Osteoblast (primary cell): ENCODE results near the gene MSH3. TPM values are rescaled to one million over a fixed set of nuclear protein-coding genes. Genes with fewer than 3 reads are reported as not detected.

Experiments used
- DNase-seq: peaks from one replicate; pipeline ENCODE4 v3.0.0; 2011; ENCODE audit warnings: low spot score, mixed read lengths; ENCODE audit not compliant: insufficient read length; ENCODE audit errors: missing footprints
- H2AFZ ChIP-seq: 2 replicates; pipeline ENCODE4 v1.6.0; 2011; ENCODE audit warnings: mild to moderate bottlenecking, low read length
- H3K27ac ChIP-seq: 2 replicates; pipeline ENCODE4 v1.5.1; 2011; ENCODE audit warnings: mild to moderate bottlenecking, low read depth, low read length, moderate library complexity
- H3K27me3 ChIP-seq: 2 replicates; pipeline ENCODE4 v1.6.0; 2012; ENCODE audit warnings: mild to moderate bottlenecking, control low read depth, inconsistent platforms, low read length, moderate library complexity; ENCODE audit not compliant: insufficient read depth
- H3K36me3 ChIP-seq: 2 replicates; pipeline ENCODE4 v1.5.1; 2011; ENCODE audit warnings: mild to moderate bottlenecking, low read length, control low read depth, moderate library complexity; ENCODE audit not compliant: insufficient read depth
- H3K4me1 ChIP-seq: 2 replicates; pipeline ENCODE4 v1.5.1; 2011; ENCODE audit warnings: mild to moderate bottlenecking, low read length, control low read depth, moderate library complexity; ENCODE audit not compliant: insufficient read depth
- H3K4me2 ChIP-seq: 2 replicates; pipeline ENCODE4 v1.6.0; 2011; ENCODE audit warnings: mild to moderate bottlenecking, low read length; ENCODE audit not compliant: insufficient read depth
- H3K4me3 ChIP-seq: fragments of 200-600 bp; sonication (generic); 3 replicates; pipeline ENCODE4 v1.5.1; 2012; ENCODE audit warnings: mild to moderate bottlenecking, low read length, inconsistent platforms; ENCODE audit not compliant: insufficient read depth
- H3K79me2 ChIP-seq: 2 replicates; pipeline ENCODE4 v1.6.0; 2012; ENCODE audit warnings: mild to moderate bottlenecking, low read length, control low read depth, inconsistent platforms; ENCODE audit not compliant: insufficient read depth
- H3K9me3 ChIP-seq: 2 replicates; pipeline ENCODE4 v1.5.1; 2011; ENCODE audit warnings: low read depth, low read length, control low read depth
- H4K20me1 ChIP-seq: 2 replicates; pipeline ENCODE4 v1.6.0; 2012; ENCODE audit warnings: mild to moderate bottlenecking, low read length, control low read depth; ENCODE audit not compliant: insufficient read depth
- total RNA-seq: library from RNA; depleted of rRNA; stranded (reverse); fragments of >200 nt; gene quantifications from 2 replicates; pipeline ENCODE4 v1.2.3, GENCODE V29; 2012
- TF ChIP-seq, protein P1 (sequence below): IDR thresholded peaks from 2 replicates; pipeline ENCODE4 v1.5.1; 2011; ENCODE audit warnings: mild to moderate bottlenecking, low read depth, low read length, moderate library complexity; ENCODE audit errors: extremely low read depth

The MSH3 gene
- total RNA-seq, 1 donor = 21.7 TPM

DNA sequence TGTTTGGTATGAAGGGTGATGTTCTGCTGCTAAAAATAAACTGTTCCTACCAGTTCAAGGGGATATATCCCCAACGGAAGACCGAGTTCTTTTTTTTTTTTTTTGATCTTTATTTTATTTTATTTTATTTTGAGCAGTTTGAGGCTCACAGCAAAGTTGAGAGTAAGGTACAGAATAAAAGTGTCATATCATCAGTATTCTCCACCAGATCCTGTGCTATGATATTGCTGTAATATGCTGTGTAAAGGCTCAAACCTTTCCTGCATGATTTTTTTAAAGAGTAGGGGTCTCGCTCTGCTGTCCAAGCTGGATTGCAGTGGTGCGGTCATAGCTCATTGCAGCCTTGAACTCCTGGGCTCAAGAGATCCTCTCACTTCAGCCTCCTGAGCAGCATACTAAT, 35.2 kb downstream of the MSH3 start:
- H3K36me3 ChIP-seq = no peaks in the 10 kb centered on the region
- H3K79me2 ChIP-seq = peaks cover 8% of the 10 kb centered on the region
- DNase-seq = no peak
- TF ChIP-seq, protein P1, sequence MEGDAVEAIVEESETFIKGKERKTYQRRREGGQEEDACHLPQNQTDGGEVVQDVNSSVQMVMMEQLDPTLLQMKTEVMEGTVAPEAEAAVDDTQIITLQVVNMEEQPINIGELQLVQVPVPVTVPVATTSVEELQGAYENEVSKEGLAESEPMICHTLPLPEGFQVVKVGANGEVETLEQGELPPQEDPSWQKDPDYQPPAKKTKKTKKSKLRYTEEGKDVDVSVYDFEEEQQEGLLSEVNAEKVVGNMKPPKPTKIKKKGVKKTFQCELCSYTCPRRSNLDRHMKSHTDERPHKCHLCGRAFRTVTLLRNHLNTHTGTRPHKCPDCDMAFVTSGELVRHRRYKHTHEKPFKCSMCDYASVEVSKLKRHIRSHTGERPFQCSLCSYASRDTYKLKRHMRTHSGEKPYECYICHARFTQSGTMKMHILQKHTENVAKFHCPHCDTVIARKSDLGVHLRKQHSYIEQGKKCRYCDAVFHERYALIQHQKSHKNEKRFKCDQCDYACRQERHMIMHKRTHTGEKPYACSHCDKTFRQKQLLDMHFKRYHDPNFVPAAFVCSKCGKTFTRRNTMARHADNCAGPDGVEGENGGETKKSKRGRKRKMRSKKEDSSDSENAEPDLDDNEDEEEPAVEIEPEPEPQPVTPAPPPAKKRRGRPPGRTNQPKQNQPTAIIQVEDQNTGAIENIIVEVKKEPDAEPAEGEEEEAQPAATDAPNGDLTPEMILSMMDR = no peak
- H4K20me1 ChIP-seq = no peaks in the 10 kb centered on the region
- H3K9me3 ChIP-seq = no peaks in the 10 kb centered on the region
- no peaks in the 10 kb centered on the region for H3K4me1 ChIP-seq
- no peak overlapping the region for H3K4me2 ChIP-seq
- no peak overlapping the region for H3K4me3 ChIP-seq
- H3K27me3 ChIP-seq = no peaks in the 10 kb centered on the region
- no peak overlapping the region for H3K27ac ChIP-seq
- H2AFZ ChIP-seq = no peak overlapping the region

DNA sequence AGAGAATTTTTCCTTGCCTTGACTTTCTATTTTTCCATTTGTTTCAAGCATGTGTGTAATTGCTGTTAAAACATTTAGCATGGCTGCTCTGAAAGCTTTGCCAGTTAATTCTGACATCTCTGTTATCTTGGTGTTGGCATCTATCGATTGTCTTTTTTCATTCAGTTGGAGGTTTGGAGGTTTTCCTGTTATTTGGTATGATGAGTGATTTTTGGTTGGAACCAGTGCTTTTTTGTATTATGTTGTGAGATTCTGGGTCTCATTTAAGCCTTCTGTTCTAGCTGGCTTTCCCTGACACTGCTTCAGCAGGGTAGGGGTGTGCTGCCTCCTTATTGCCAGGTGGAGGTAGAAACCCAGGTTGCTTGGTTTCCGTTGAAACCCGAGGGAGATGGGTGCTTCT, 41.2 kb downstream of the MSH3 start:
- Histone ChIP-seq H2AFZ (no peak overlapping the region), H3K36me3 (no peaks in the 10 kb centered on the region), H3K4me1 (no peaks in the 10 kb centered on the region), H3K27me3 (no peaks in the 10 kb centered on the region), H3K9me3 (no peaks in the 10 kb centered on the region), H3K4me2 (no peak overlapping the region), H3K4me3 (no peak overlapping the region), H3K27ac (no peak overlapping the region), H4K20me1 (no peaks in the 10 kb centered on the region), H3K79me2 (no peaks in the 10 kb centered on the region)
- TF ChIP-seq, protein P1 = no peak
- DNase-seq = no peak

DNA sequence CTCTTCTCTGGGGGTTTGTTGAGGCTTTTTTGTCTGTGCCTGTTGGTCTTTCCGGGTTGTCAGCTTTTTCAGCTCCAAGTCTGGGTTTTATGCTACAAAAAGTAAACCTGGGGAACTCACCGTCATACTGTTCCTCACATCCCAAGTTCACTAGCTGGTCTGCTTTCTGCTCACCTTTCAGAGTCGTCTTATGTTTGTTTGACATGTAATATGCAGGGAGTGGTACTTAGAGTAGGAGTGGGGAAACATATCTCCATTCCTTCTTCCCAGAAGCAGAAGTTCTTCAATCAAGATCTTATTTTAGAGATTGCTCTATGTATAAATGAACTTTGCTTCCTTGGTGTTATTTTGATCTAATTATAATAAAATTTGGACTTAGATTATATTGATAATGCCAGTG, 42.0 kb downstream of the MSH3 start:
- no peaks in the 10 kb centered on the region for H3K79me2 ChIP-seq
- no peak for DNase-seq
- no peak overlapping the region for H3K27ac ChIP-seq
- no peaks in the 10 kb centered on the region for H3K36me3 ChIP-seq
- no peak overlapping the region for H3K4me2 ChIP-seq
- TF ChIP-seq, protein P1 = no peak
- H3K4me3 ChIP-seq = no peak overlapping the region
- no peak overlapping the region for H2AFZ ChIP-seq
- H3K9me3 ChIP-seq = no peaks in the 10 kb centered on the region
- no peaks in the 10 kb centered on the region for H3K27me3 ChIP-seq
- no peaks in the 10 kb centered on the region for H4K20me1 ChIP-seq
- H3K4me1 ChIP-seq = no peaks in the 10 kb centered on the region

DNA sequence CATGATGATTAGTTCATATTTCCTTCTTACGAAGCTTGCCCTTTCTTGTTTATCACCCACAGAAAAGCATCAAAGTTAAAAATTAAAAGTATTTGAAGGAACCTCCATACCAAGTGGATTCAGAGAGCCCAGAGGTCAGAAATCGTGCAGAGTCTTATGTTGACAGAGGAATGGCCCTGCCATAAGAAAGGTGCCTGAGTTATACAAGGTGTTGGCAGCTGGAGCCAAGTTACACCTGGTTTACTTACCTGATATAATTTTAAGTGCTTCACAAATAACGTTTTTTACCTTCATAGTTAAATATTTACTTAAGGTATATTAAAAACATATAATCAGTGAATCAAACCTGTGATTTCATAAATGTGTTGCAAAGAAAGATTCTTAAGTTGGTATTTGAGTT, 42.6 kb downstream of the MSH3 start:
- H3K27ac ChIP-seq = no peak overlapping the region
- H3K9me3 ChIP-seq = no peaks in the 10 kb centered on the region
- no peaks in the 10 kb centered on the region for H4K20me1 ChIP-seq
- H3K4me3 ChIP-seq = no peak overlapping the region
- H3K4me2 ChIP-seq = no peak overlapping the region
- TF ChIP-seq, protein P1 = no peak
- no peaks in the 10 kb centered on the region for H3K4me1 ChIP-seq
- no peaks in the 10 kb centered on the region for H3K27me3 ChIP-seq
- no peaks in the 10 kb centered on the region for H3K36me3 ChIP-seq
- H2AFZ ChIP-seq = no peak overlapping the region
- H3K79me2 ChIP-seq = no peaks in the 10 kb centered on the region
- no peak for DNase-seq
